ENCODE data around the gene SAMD4B.

DNA sequence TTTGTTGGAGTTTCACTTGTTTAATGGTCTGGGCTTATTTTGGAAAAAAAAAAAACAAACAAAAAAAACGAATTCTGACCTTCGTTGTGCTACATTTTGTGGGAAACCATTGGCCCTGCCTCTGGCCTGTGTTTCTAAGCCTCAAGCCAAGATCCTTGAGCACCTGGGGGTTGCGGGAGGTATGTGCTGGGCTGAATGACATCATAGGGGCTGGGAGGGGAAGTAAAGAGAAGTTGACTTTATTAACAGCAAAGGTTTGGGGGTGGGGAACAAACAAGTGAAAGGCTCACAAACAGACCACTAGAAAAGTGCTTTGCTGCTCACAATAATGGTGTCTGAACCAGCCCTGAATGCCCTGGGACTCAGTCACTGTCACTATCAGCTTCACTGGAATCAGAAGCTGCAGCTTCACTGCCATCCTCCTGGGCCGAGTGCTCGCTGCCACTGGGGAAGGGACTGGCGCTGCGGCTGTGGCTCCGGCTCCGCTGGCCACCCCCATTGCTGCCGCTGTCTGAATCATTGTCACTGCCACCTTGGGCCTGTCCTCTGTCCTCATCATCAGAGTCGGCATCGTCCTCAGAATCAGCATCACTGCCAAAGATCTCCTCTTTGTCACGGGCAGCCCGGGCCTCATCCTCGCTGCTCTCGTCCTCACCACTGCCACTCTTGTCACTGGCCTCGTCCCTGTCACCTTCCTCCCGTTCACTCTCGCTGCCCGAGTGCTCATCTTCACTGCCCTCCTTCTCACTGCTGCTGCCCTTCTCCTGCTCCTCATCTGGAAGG lies 43.6 kb downstream of the SAMD4B start:
- no peak for TF ChIP-seq EZH2 (IDR thresholded peaks at IDR 0.05; ENCODE audit: borderline replicate concordance, low read length)
- TF ChIP-seq, protein P1, sequence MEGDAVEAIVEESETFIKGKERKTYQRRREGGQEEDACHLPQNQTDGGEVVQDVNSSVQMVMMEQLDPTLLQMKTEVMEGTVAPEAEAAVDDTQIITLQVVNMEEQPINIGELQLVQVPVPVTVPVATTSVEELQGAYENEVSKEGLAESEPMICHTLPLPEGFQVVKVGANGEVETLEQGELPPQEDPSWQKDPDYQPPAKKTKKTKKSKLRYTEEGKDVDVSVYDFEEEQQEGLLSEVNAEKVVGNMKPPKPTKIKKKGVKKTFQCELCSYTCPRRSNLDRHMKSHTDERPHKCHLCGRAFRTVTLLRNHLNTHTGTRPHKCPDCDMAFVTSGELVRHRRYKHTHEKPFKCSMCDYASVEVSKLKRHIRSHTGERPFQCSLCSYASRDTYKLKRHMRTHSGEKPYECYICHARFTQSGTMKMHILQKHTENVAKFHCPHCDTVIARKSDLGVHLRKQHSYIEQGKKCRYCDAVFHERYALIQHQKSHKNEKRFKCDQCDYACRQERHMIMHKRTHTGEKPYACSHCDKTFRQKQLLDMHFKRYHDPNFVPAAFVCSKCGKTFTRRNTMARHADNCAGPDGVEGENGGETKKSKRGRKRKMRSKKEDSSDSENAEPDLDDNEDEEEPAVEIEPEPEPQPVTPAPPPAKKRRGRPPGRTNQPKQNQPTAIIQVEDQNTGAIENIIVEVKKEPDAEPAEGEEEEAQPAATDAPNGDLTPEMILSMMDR (IDR thresholded peaks at IDR 0.05; ENCODE audit: low read length), result no peak
